ENCODE results near the gene GRAP.
"Not testable (repeated sequence)": the region's sequence is repeated elsewhere in the genome, so short reads cannot be mapped to it uniquely, and the experiment has no call there.

GRAP gene

GRCh38 chr17:19023209-19023999 lies 23.4 kb downstream of the GRAP start:
- no peak for TF ChIP-seq CTCF (IDR thresholded peaks at IDR 0.05; ENCODE audit: extremely low read depth, missing control alignments)
- DNase-seq (ENCODE audit: low spot score), result no peak

DNA sequence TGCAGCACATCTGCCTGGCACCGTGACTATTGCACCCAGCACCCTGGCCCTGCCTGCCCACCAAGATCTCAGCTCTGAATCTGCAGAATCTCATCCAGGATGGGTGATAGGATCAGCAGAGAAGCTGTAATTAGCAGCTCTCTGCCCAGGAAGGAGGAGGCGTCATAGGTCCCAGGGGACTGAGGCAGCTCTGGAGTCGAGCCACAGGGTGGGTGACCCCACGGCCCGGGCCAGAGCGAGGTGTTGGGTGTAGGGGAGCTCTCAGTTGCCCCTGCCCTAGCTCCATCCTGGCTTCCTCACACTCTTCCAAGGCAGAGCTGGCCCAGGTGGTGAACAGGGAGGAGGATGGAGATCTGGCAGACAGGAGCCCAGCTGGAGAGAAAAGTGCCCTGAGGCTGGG lies 24.0 kb downstream of the GRAP start:
- no peak for TF ChIP-seq CTCF (IDR thresholded peaks at IDR 0.05; ENCODE audit: extremely low read depth, missing control alignments)

DNA sequence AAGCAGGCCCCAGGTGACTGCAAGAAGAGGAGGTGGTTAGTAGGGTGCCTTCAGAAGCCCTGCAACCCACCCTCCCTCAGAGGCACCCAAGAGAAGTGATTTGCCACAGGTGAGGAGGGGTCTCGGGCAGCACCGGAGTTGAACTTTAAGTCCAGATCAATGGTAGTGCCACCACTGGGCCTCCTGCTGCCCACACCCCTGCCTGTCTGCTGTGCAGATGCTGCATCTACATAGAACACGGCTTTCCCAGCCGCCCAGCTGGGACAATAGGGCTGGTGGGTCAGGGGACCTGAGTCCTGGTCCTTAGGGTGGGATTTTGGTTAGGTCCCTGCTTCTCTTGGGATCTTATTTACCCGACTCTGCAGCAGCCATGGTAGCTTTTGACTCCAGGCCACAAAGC lies 24.6 kb downstream of the GRAP start:
- DNase-seq (ENCODE audit: low spot score), result no peak
- no peak for TF ChIP-seq CTCF (IDR thresholded peaks at IDR 0.05; ENCODE audit: extremely low read depth, missing control alignments)

More for the DNA sequence above, 24.0 kb downstream of the GRAP start:
- no peak for DNase-seq (ENCODE audit: low spot score)

GRCh38 chr17:19021622-19022083 lies 25.1 kb downstream of the GRAP start:
- DNase-seq (ENCODE audit: low spot score), result no peak
- no peak for TF ChIP-seq CTCF (IDR thresholded peaks at IDR 0.05; ENCODE audit: extremely low read depth, missing control alignments)

- DNase-seq (ENCODE audit: low spot score), result not testable (repeated sequence)
Measured at GRCh38 chr17:19021011-19021621, 25.6 kb downstream of the GRAP start.

DNA sequence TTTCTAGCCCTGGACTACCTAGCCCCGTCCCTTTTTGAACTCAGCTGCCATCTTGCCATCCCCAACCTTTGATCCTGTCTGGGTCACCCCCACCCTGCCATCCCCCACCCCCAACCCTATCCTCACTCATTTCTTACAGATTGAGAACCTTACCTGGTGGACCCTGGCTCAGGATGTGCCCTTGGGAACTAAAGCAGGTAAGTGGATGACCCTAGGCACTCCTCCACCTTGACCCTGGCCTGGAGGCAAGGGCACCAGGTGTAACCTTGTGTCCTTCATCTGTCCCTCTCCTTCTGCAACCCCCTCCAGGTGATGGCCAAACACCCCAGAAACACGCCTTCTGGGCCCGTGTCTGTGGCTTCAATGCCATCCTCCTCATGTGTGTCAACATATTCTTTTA lies 26.7 kb downstream of the GRAP start:
- TF ChIP-seq CTCF (IDR thresholded peaks at IDR 0.05; ENCODE audit: extremely low read depth, missing control alignments), result no peak
- DNase-seq (ENCODE audit: low spot score), result no peak

GRCh38 chr17:19019041-19019941 lies 27.5 kb downstream of the GRAP start:
- TF ChIP-seq CTCF (IDR thresholded peaks at IDR 0.05; ENCODE audit: extremely low read depth, missing control alignments), result no peak
- DNase-seq (ENCODE audit: low spot score), result no peak
